Body of pancreas (tissue), 4 donors: ENCODE measurements around the gene CNTNAP5.

Experiments used
- CTCF ChIP-seq, 7 experiments: fragments of 450-650 bp in 4 of 7; fragments of 200-600 bp in 3 of 7; sonication (generic) in 3 of 7; IDR thresholded peaks; one replicate each; pipeline ENCODE4 v1.5.1; 2016 to 2019; ENCODE audit warnings: antibody characterized with exemption in 7 of 7
- POLR2A ChIP-seq, 3 donors: fragments of 450-650 bp; IDR thresholded peaks; one replicate each; pipeline ENCODE4 v1.6.1; 2016; ENCODE audit warnings: antibody characterized with exemption in 3 of 3, mild to moderate bottlenecking in 2 of 3

- TF ChIP-seq CTCF (IDR thresholded peaks at IDR 0.05) (no peak), POLR2A (IDR thresholded peaks at IDR 0.05) (no peak)
Measured at GRCh38 chr2:124884315-124884714, 859.2 kb downstream of the CNTNAP5 start.
